CD4-positive, alpha-beta T cell treated with Interferon alpha-2 for 1 hour (primary cell): ENCODE measurements around the gene DIPK1C.
A peak's percentile ranks its signal among the peaks of the same experiment; 100 is the strongest.
"Not testable (repeated sequence)": the region's sequence is repeated elsewhere in the genome, so short reads cannot be mapped to it uniquely, and the experiment has no call there.

Experiments used
- DNase-seq, 2 donors: peaks; one replicate each; pipeline ENCODE4 v3.0.0-alpha.2; 2020 to 2022

Gene DIPK1C

GRCh38 chr18:74457043-74457724 is at the start of gene DIPK1C:
TSS of gene DIPK1C (minus strand) at chr18:74457308. CDS start at chr18:74457259, 49 bp downstream.
- no peak for DNase-seq

GRCh38 chr18:74506448-74507084 is 49.5 kb upstream of the DIPK1C start:
- no peak for DNase-seq

- DNase-seq, result no peak
These were observed 48.7 kb upstream of the DIPK1C start for GRCh38 chr18:74505776-74506175.

GRCh38 chr18:74503137-74503536 is 46.0 kb upstream of the DIPK1C start:
- no peak for DNase-seq

GRCh38 chr18:74501386-74501785 is 44.3 kb upstream of the DIPK1C start:
- DNase-seq, result no peak

- not testable (repeated sequence) for DNase-seq
These were observed 43.7 kb upstream of the DIPK1C start for GRCh38 chr18:74500774-74501173.

- no peak for DNase-seq
These were observed 43.3 kb upstream of the DIPK1C start for GRCh38 chr18:74500372-74500771.

GRCh38 chr18:74499633-74500032 is 42.5 kb upstream of the DIPK1C start:
- DNase-seq, result peak; percentile 84 to 86

- DNase-seq, result peak; percentile 84 to 87
These were observed 41.9 kb upstream of the DIPK1C start for GRCh38 chr18:74498712-74499627.

- no peak for DNase-seq
These were observed 40.7 kb upstream of the DIPK1C start for GRCh38 chr18:74497778-74498177.

- no peak for DNase-seq
These were observed 40.2 kb upstream of the DIPK1C start for GRCh38 chr18:74497324-74497676.

GRCh38 chr18:74496508-74497323 is 39.6 kb upstream of the DIPK1C start:
- peak; percentile 51 to 62 for DNase-seq

- DNase-seq, result peak; percentile 99
These were observed 38.7 kb upstream of the DIPK1C start, which contains the start of gene CNDP2 for GRCh38 chr18:74495581-74496507. TSS of gene CNDP2 (plus strand) at chr18:74496363. CDS start at chr18:74499974, 3,611 bp downstream.

GRCh38 chr18:74494514-74494913 is 37.4 kb upstream of the DIPK1C start:
- no peak for DNase-seq

GRCh38 chr18:74493689-74494088 is 36.6 kb upstream of the DIPK1C start:
- DNase-seq, result peak; percentile 76 to 82

- DNase-seq, result no peak
These were observed 35.2 kb upstream of the DIPK1C start for GRCh38 chr18:74492259-74492658.

GRCh38 chr18:74489676-74490075 is 32.6 kb upstream of the DIPK1C start:
- DNase-seq, result no peak

GRCh38 chr18:74488864-74489263 is 31.8 kb upstream of the DIPK1C start:
- no peak for DNase-seq

- no peak for DNase-seq
These were observed 31.2 kb upstream of the DIPK1C start for GRCh38 chr18:74488354-74488753.

GRCh38 chr18:74486119-74486849 is 29.2 kb upstream of the DIPK1C start:
- no peak for DNase-seq

GRCh38 chr18:74482697-74483096 is 25.6 kb upstream of the DIPK1C start:
- no peak for DNase-seq
